Panc1 (cell line): ENCODE data around the gene INPP5F. TPM values are rescaled to one million over a fixed set of nuclear protein-coding genes. Genes with fewer than 3 reads are reported as not detected.

Experiments used
- ATAC-seq: fragments of 200-7000 bp; cut with Tn5 transposase; 2 replicates; pipeline ENCODE4 v1.9.1; 2020; ENCODE audit warnings: mild to moderate bottlenecking, moderate library complexity
- BruUV-seq: library from RNA; stranded (reverse); fragments of 400-500 nt; replicated peaks from 2 replicates; lab custom pipeline; 2021; lab: Mats Ljungman, UMichigan
- CTCF ChIA-PET: fragments of 300-600 bp; sonication (Branson Sonifier 250); formaldehyde crosslinking; loops from one replicate; lab custom pipeline; 2022; ENCODE audit warnings: antibody characterized with exemption; lab: Charles Lee
- POLR2A ChIA-PET: fragments of 300-600 bp; sonication (Branson Sonifier 250); formaldehyde crosslinking; loops from one replicate; lab custom pipeline; 2022; ENCODE audit warnings: antibody characterized with exemption; lab: Charles Lee
- DNase-seq: peaks from one replicate; pipeline ENCODE4 v3.0.0-alpha.2; 2010; ENCODE audit warnings: low read depth, low spot score
- H3K27ac ChIP-seq: 2 replicates; pipeline ENCODE4 v1.5.1; 2011; ENCODE audit warnings: mild to moderate bottlenecking, low read length, inconsistent platforms
- H3K27me3 ChIP-seq: fragments of 200-500 bp; sonication (Bioruptor generic); 2 replicates; pipeline ENCODE4 v1.6.0; 2014; ENCODE audit warnings: low read length, inconsistent platforms; ENCODE audit not compliant: control insufficient read depth, insufficient read depth
- H3K36me3 ChIP-seq: fragments of 200-500 bp; sonication (Bioruptor generic); 2 replicates; pipeline ENCODE4 v1.5.1; 2014; ENCODE audit warnings: inconsistent platforms, mild to moderate bottlenecking, low read length, moderate library complexity; ENCODE audit not compliant: control insufficient read depth, insufficient read depth
- H3K4me1 ChIP-seq: 2 replicates; pipeline ENCODE4 v1.5.1; 2011; ENCODE audit warnings: inconsistent platforms, mild to moderate bottlenecking, low read length, moderate library complexity; ENCODE audit not compliant: control insufficient read depth, insufficient read depth
- H3K4me3 ChIP-seq, 2 experiments: 2 replicates each; pipeline ENCODE4 v1.5.1; 2011 to 2012; ENCODE audit warnings: low read depth in 2 of 2, low read length in 2 of 2, mild to moderate bottlenecking in 2 of 2, inconsistent platforms in 1 of 2, moderate library complexity in 1 of 2
- H3K9me3 ChIP-seq: fragments of 200-500 bp; sonication (Bioruptor generic); 2 replicates; pipeline ENCODE4 v1.5.1; 2014; ENCODE audit warnings: low read depth, mild to moderate bottlenecking, inconsistent platforms, low read length, moderate library complexity; ENCODE audit not compliant: control insufficient read depth, insufficient read depth
- POLR2AphosphoS5 ChIP-seq: IDR thresholded peaks from 2 replicates; pipeline ENCODE4 v1.6.1; 2012; ENCODE audit warnings: mild to moderate bottlenecking, low read depth, low read length, moderate library complexity
- SIN3A ChIP-seq: IDR thresholded peaks from 2 replicates; pipeline ENCODE4 v1.6.1; 2012; ENCODE audit warnings: low read depth, mild to moderate bottlenecking, low read length, moderate library complexity, borderline replicate concordance; ENCODE audit not compliant: insufficient read depth
- TCF7L2 ChIP-seq: IDR thresholded peaks from 2 replicates; pipeline ENCODE4 v1.6.1; 2011; ENCODE audit warnings: mild to moderate bottlenecking, low read depth, low read length, inconsistent platforms
- in situ Hi-C: cut with HindIII; loops from 2 replicates; pipeline ENCODE4 v1.10.0; 2016; ENCODE audit warnings: low sequenced_read_pairs, low pct_unique_long_range_greater_than_20kb
- intact Hi-C: fragments of 100-400 bp; cut with micrococcal nuclease; formaldehyde crosslinking; loops from one replicate; pipeline ENCODE4 v1.10.0; 2022; ENCODE audit not compliant: unreplicated experiment
- total RNA-seq: library from RNA; stranded (reverse); gene quantifications from one replicate; pipeline ENCODE4 v1.2.1, GENCODE V29; 2021; ENCODE audit not compliant: unreplicated experiment
- TF ChIP-seq, protein P1 (sequence below): fragments of 450-650 bp; IDR thresholded peaks from 2 replicates; pipeline ENCODE4 v1.5.1; 2017; ENCODE audit warnings: mild to moderate bottlenecking
- TF ChIP-seq, protein P2 (sequence below), 2 experiments: IDR thresholded peaks; 2 replicates each; pipeline ENCODE4 v1.6.1; 2011 to 2012; ENCODE audit warnings: low read depth in 2 of 2, control low read depth in 1 of 2, low read length in 1 of 2, mild to moderate bottlenecking in 1 of 2, moderate library complexity in 1 of 2; ENCODE audit not compliant: insufficient read depth in 1 of 2

INPP5F gene
- total RNA-seq, 1 experiment from 2014 or later = 26.7 TPM

DNA sequence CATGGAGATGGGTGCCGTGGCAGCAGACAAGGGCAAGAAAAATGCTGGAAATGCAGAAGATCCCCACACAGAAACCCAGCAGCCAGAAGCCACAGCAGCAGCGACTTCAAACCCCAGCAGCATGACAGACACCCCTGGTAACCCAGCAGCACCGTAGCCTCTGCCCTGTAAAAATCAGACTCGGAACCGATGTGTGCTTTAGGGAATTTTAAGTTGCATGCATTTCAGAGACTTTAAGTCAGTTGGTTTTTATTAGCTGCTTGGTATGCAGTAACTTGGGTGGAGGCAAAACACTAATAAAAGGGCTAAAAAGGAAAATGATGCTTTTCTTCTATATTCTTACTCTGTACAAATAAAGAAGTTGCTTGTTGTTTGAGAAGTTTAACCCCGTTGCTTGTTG, 48.7 kb upstream of the INPP5F start:
- ATAC-seq (no peak), DNase-seq (no peak)
- Histone ChIP-seq H3K9me3 (no peaks in the 10 kb centered on the region), H3K27ac (peak overlapping the region; percentile 69), H3K27me3 (no peaks in the 10 kb centered on the region), H3K4me1 (peaks cover 88% of the 10 kb centered on the region), H3K36me3 (peaks cover 17% of the 10 kb centered on the region), H3K4me3 (no peak overlapping the region)
- TF ChIP-seq SIN3A = no peak
- TF ChIP-seq POLR2AphosphoS5 = no peak
- no peak for TF ChIP-seq TCF7L2
- POLR2A ChIA-PET = interaction anchor here (0.7 kb wide), 1 partner anchor 9 kb away, joined by 3 read pairs; no protein-coding TSS in a partner anchor
- intact Hi-C loops = no loop called here
- CTCF ChIA-PET = no interaction called here
- TSS peak; percentile 86 for BruUV-seq
- in situ Hi-C loops = no loop called here

DNA sequence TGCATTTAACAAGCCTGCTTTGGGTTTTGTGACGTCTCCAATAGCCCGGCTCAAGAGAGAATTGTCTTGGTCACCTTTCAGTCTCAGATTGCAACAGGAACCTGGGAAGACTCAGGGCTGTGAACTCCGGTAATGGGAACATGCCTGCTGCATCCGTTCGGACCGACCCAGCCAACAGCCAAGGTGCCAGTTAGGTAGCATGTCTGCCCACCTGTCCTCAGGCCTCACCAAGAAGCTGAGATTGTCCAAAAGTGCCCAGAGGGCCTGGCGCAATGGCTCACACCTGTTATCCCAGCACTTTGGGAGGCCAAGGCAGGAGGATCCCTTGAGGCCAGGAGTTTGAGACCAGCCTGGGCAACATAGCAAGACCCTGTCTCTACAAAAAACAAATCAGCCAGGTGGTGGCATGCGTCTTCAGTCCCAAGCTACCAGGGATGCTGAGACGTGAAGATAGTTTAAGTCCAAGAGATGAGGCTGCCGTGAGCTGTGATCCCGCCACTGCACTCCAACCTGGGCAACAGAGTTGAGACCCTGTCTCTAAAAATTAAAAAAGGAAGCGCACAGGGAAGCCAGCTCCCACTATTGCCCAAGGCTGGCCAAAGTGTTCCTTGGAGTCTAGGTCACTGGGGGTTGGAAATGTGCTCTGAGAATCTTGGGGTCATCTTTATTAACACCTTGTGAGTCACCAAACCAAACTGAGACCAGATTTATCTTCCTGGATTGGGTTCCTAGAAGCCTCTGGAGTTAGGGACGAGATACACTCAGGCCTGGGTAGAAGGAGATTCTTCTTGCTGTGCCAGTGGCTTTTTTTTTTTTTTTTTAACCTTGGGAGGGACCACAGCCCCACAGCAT, 47.7 kb upstream of the INPP5F start:
- DNase-seq (no peak), ATAC-seq (no peak)
- Histone ChIP-seq H3K27ac (peak overlapping the region; percentile 87), H3K4me3 (no peak overlapping the region), H3K9me3 (no peaks in the 10 kb centered on the region), H3K27me3 (no peaks in the 10 kb centered on the region), H3K36me3 (peaks cover 15% of the 10 kb centered on the region), H3K4me1 (peaks cover 84% of the 10 kb centered on the region)
- BruUV-seq = no TSS peak
- POLR2A ChIA-PET = no interaction called here
- intact Hi-C loops (no loop called here), in situ Hi-C loops (no loop called here)
- CTCF ChIA-PET = interaction anchor here (0.7 kb wide), 1 partner anchor 182 kb away, joined by 4 read pairs; no protein-coding TSS in a partner anchor
- TF ChIP-seq POLR2AphosphoS5 (0 out of 2 replicates have a peak, but pooled peaks have one; percentile 4), SIN3A (no peak), TCF7L2 (no peak)
- TF ChIP-seq, protein P1, sequence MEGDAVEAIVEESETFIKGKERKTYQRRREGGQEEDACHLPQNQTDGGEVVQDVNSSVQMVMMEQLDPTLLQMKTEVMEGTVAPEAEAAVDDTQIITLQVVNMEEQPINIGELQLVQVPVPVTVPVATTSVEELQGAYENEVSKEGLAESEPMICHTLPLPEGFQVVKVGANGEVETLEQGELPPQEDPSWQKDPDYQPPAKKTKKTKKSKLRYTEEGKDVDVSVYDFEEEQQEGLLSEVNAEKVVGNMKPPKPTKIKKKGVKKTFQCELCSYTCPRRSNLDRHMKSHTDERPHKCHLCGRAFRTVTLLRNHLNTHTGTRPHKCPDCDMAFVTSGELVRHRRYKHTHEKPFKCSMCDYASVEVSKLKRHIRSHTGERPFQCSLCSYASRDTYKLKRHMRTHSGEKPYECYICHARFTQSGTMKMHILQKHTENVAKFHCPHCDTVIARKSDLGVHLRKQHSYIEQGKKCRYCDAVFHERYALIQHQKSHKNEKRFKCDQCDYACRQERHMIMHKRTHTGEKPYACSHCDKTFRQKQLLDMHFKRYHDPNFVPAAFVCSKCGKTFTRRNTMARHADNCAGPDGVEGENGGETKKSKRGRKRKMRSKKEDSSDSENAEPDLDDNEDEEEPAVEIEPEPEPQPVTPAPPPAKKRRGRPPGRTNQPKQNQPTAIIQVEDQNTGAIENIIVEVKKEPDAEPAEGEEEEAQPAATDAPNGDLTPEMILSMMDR = no peak
- TF ChIP-seq, protein P2, sequence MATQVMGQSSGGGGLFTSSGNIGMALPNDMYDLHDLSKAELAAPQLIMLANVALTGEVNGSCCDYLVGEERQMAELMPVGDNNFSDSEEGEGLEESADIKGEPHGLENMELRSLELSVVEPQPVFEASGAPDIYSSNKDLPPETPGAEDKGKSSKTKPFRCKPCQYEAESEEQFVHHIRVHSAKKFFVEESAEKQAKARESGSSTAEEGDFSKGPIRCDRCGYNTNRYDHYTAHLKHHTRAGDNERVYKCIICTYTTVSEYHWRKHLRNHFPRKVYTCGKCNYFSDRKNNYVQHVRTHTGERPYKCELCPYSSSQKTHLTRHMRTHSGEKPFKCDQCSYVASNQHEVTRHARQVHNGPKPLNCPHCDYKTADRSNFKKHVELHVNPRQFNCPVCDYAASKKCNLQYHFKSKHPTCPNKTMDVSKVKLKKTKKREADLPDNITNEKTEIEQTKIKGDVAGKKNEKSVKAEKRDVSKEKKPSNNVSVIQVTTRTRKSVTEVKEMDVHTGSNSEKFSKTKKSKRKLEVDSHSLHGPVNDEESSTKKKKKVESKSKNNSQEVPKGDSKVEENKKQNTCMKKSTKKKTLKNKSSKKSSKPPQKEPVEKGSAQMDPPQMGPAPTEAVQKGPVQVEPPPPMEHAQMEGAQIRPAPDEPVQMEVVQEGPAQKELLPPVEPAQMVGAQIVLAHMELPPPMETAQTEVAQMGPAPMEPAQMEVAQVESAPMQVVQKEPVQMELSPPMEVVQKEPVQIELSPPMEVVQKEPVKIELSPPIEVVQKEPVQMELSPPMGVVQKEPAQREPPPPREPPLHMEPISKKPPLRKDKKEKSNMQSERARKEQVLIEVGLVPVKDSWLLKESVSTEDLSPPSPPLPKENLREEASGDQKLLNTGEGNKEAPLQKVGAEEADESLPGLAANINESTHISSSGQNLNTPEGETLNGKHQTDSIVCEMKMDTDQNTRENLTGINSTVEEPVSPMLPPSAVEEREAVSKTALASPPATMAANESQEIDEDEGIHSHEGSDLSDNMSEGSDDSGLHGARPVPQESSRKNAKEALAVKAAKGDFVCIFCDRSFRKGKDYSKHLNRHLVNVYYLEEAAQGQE (IDR thresholded peaks at IDR 0.05; ENCODE audit: insufficient read depth in 1 of 2, low read depth in 2 of 2, low read length in 1 of 2) = no peak
